HG03095 (cell line): ENCODE results near the gene ZBTB48.
"Not testable (repeated sequence)": the region's sequence is repeated elsewhere in the genome, so short reads cannot be mapped to it uniquely, and the experiment has no call there.

Experiments used
- ATAC-seq: cut with Tn5 transposase; IDR thresholded peaks from one replicate; pipeline ENCODE4 v1.9.1; 2021; ENCODE audit warnings: moderate library complexity; ENCODE audit not compliant: unreplicated experiment

The ZBTB48 gene

GRCh38 chr1:6631058-6631457 lies 51.3 kb downstream of the ZBTB48 start:
- no peak for ATAC-seq

DNA sequence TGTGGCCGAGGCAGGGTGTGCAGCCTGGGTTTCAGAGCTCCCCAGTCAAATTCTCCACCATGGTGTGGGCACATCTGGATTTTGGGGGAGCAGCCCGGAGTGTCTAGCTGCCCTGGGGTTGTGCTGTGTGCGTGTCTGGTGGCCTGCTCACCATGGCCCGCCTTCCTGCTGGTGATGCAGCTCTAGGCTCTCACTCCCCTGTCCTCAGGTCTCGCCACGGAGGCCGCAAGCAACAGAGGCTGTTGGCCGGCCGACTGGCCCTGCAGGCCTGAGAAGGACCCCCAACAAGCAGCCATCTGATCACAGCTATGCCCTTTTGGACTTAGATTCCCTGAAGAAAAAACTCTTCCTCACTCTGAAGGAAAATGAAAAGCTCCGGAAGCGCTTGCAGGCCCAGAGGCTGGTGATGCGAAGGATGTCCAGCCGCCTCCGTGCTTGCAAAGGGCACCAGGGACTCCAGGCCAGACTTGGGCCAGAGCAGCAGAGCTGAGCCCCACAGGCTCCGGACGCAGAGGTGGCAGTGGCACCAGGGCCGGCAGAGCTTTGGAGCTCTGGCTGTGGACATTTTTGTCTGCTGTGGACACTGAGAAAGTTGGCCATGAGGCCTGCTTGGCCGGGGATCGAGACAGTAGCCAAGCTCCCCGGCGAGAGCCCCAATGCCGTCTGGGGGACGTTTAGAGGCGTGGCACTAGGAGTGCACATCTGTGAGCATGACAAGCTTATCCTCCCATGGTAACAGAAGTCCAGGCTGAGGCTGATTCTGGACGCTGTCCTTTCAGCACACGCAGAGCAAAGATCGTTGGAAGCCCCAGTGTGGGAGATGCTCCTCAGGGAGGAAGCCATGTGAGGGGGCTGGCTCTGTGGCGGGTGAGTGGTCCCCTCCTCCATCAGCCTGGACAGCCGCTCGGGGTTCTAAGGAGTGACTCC lies 53.1 kb downstream of the ZBTB48 start:
- ATAC-seq, result no peak

DNA sequence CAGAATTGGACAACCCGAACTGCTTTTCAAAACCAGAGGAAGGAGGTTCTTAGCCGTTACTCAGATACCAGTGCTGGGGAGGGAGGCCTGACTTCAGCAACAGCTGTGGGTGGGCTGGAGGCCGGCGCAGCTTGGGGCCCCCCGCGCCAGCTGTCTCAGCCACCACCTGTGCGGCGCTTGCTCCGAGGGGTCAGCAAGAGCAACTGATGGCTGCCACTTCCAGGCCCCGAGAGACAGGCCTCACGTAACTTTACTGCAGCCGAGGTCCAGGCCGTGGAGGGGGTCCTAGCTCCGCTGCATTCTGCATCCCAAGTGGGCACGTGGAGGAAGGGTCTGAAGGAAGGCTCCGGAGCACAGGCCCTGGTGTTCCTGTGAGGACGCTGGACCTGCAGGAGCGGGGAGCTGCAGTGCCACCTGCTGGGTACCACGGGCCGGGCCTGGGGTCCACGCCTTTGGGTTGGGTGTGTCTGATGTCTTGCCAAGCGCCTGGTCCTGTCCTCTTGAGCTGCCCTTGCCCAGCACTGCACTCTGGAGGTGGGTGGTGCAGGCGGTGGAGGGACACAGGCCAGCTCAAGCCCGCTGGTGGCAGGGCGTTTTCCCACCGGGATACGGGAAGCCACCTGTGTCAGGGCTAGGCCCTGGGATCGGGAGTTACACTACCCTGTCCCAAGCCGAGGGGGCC lies 54.7 kb downstream of the ZBTB48 start:
- no peak for ATAC-seq

- ATAC-seq, result no peak
These were observed 55.5 kb downstream of the ZBTB48 start for GRCh38 chr1:6635161-6635909.

- ATAC-seq, result no peak
These were observed 56.3 kb downstream of the ZBTB48 start for GRCh38 chr1:6635910-6636760.

DNA sequence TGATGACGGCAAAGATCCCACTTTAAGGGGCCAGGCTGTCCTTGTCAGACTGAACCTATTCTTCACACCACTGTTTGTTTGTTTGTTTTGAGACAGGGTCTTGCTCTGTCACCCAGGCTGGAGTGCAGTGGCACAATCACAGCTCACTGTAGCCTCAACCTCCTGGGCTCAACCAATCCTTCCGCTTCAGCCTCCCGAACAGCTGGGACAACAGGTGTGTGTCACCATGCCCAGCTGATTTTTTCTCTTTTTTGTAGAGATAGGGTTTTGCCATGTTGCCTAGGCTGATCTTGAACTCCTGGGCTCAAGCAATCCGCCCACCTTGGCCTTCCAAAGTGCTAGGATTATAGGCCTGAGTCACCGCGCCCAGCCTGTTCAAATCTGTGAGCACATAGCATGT lies 57.0 kb downstream of the ZBTB48 start:
- ATAC-seq, result not testable (repeated sequence)

DNA sequence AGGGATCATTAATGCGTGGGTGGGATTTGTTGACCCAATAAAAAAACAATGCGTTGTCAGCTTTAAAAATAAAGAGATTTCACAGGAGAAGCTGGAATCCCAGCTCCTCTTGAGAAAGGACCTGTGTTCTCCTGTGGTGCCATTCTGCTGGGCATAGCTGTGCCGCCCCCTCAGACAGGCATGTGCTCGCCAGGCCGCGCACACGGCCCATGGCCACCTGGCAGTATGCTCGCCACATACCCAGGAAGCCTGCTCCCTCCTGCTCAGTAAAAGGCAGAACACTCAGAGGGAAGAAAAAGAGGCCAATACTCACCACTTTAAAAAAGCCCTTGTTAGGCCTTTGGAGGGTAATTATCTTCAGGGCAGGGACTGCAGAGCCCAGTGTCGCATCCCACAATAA lies 58.0 kb downstream of the ZBTB48 start:
- no peak for ATAC-seq

DNA sequence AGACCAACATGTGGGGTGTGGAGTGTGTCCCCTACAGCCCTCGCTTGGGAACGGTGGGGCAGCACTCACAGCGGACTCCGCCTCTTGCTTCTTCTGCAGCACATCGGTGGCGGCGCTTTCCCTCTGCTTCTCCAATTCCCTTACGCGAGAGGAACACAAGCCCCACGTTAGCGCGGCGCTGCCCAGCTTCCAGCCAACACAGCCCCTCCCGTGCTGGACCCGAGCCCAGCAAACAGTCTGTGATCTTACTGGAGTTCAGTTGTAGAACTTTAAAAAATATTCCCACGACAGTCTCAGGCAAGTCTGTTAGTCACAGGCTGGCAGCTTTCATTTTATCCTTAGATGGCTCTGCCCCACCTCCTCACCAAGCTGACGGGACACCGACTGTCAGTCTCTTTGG lies 58.4 kb downstream of the ZBTB48 start:
- ATAC-seq, result no peak
